Fibroblast of skin of left biceps (primary cell): ENCODE measurements around the gene SLIT3.

Source experiments
- DNase-seq, 2 experiments: peaks; one replicate each; pipeline ENCODE4 v3.0.0-alpha.2; 2013; ENCODE audit warnings: low read depth in 2 of 2

Gene SLIT3

DNA sequence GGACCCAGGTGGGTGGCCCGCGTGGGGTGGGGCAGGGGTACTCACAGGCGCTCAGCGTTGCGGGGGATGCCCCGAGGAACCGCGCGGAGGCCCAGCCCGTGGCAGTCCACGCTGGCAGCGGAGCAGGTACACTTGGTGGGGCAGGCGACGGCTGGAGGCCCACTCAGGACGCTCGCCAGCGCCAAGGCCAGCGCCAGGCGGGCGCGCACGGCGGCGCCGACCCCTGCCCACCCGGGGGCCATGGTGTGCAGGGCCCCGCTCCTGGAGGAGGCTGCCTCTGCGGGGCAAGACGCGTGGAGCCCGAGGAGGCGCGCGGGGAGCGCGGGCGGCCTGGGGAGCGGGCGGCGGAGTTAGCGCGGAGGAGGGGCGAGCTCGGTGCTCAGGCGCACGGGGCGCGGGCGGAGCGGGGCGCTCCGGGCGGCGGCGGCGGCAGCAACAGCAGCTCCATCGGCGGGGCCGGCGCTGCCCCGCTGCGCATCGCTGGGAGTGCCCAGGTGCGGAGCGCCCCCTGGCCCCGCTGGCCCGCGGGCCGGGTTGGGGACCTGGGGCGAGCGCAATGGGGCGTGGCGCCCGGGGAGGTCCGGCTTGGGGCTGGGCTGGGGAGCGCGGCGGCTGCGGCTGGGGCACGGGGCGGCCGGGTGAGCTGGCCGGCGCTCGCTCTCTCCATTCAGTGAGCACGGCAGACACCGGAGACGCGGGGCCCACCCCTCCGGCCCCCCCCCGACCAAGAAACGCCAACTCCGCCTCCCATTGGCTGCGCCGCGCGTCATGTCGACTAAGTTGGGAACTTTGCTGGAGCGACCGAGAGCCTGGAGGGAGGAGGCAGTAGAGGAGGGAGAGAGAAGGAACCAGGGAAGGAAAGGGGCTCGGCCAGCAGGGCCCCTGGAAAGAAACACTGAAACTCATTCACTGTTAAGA is at the start of gene SLIT3:
Gene SLIT3, minus strand, starts transcription at position 672 of the 918 bp plus-strand sequence. Its CDS starts 430 bp downstream, at position 242.
- peak; percentile 75 to 79 for DNase-seq

DNA sequence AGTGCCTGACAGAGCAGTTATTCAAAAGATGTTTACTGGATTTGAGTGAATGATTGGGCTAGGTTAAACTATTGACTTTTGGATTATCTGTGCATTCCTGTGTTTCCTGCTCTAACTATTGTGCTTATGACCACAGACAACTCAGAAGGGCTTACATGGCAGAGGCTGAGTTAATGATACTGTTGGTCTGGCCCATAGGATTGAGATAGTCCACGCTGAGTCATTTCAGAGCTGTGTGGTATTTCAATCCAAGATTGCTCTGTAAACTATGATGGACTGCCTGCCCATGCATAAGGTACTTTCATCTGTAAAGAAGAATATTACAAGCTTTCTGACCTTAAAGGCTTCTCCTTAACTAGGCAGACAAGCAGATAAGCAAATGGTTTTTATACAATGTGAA is 49.1 kb upstream of the SLIT3 start:
- DNase-seq: peak; percentile 29 to 42

DNA sequence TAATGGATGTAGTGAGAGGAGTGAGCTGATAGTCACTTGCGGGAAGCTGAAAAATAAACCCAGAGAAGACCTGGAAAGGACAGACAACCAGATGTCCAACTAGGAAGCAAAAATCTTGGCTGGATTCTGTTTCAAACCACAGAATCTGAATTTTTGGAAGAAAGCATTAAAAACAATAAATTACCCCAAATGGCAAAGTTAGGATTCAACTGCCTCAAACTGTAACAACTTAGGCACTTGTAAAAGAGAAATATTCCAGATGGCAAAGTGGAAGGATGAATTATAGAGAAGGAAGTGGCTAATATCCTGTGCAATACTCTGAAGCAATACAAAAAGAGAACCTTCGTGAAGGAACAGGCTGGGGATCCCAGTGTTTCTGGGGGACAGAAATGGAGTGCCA is 46.8 kb upstream of the SLIT3 start:
- peak; percentile 44 to 54 for DNase-seq

DNA sequence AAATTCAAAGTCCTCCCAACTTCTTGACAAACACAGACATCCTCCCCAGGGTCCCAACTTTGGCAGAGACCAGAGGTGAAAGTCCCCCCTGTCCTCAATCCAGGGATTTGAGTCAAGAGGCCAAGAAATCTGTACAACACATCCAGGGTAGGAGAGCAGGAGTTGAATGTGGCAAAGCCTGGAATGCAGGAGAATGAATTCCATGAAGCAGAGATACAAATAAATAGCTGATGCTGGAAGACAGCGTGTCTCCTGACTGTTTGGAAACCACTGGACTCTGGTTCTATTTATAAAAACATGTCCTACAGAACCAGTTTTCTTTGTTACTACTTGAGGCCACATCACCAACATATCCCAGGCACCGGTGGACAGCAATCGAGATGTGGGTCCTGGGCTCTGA is 43.7 kb upstream of the SLIT3 start:
- peak in 1 of 2 experiments; percentile 9 for DNase-seq

DNA sequence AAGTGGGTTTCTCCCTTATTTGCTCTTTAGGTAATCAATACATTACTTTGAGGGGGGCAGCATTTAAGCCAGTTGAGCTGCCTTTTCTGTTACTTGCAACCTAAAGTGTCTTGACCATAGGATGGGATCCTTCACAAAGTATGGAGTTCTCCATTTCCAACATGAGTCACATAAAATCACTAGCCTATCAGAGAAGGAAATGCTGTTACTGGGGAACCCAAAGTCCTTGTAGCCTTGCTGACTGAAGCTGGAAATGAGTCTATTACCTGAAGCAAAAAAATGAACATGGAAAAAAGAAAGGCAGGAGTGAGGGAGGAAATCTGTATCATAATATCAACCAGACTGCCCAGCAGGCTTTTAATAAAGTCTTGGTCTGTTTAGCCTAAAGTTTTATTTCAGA is 42.8 kb upstream of the SLIT3 start:
- no peak for DNase-seq

DNA sequence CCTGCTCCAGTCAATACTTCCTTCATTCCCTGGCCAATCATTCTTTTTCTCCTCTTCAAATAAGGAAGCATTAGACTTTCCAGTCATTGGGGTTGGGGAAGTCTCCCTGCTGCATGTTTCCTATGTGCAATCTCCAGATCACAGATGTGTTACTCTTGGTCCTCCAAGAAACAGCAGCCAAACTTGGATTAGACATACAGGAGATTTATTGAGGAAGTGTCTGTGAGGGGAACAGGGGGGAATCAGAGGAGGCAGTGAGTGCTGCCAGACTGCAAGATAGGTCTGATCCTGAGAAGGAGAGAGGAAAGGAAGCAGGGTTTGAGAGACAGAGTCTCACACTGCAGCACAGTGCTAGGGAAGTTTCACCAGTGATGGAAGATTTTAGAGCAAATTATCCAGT is 40.6 kb upstream of the SLIT3 start:
- DNase-seq: no peak

DNA sequence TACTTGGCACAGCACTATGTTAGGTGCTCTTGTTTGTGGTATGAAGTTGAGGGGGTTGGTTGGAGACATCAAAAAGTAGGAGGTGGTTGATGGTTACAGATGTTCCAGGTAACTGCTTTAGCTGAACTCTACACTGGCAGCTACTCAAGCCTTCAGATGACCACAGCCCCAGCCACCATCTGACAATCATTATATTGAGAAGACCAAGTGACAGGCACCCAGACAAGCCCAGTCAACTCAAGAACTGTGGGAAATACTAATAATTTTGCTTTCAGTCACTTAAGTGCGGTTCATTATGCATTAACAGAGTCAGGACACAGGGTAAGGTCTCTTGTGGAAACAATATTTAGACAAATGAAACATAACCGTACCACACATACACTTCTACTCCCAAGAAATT is 38.9 kb upstream of the SLIT3 start:
- DNase-seq: no peak

DNA sequence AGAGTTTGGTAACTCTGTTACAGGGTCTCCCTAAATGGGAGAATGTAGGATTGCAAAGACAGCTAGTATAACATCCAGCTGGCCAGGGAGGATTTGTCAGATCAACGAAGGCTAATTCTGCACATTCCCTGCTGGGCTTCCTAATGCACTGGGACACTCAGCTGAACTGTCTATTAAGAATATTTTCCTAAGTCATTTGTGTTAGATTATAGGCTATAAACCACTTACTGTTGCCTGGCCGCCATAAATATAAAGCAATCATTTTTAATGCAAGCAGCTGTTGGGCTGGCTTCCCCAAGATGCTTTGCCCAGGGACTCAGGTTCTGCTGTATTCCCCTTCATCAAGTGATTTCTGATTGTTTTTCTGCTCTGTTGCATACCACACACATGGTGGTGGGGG is 35.3 kb upstream of the SLIT3 start:
- DNase-seq: no peak

DNA sequence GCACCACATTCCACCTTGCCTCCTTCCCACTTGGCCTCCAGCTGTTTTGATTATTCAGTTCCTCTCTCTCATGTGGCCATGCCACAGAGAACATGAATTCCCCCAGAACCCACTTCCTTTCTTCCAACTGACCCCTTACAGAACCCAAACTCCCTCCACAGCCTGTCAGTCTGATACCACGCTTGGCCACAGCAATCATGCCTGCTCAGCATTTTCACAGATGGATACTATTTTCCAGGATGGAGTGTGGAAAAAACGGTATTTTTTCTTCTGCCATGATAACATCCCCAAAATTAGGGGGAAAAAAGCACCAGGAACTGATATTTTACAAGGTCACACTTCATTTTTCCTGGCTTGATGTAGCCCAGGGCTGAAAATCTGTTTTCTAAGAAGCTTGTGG is 34.9 kb upstream of the SLIT3 start:
- DNase-seq: no peak

DNA sequence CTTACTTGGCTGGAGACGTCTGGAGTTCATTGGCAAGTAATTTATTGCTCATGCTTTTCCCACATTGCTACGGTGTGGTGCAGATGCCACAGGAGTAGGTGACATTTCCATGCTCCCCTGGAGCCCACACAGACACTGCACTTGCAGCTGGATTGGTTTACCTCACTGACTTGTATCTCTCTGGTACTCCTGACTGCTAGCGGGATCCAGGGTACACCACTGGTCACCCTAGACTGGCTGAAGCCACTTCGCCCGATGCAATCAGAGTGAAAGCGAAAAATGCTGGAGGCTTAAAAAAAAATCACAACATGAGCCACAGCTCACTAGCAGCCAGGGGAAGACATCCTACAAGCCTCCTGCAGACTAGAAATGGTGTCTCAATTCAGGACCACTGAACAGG is 32.6 kb upstream of the SLIT3 start:
- DNase-seq: no peak

DNA sequence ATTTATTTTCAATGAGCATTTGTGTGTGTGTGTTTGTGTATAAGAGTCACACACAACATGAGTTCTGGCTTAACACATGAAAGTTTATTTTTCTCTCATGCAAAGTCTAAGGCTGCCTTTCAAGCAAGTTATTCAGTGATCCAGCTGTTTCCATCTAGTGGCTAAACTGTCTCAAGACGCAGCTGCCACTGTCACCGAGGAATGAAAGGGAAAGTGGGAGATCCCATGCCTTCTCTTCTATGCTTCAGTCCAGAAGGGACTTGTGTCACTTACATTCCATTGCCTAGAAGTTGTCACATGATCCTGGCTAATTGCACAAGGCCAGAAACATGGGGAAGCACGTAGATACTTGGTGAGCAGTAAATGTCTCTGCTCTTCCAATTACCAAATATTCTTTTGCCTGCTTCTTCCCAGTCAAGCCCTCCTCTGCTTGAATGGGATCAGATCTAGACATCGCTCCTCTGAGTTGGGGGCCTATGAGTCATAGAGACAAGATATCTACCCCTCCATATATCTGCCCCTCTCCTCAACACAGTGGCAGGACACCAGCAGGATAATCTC is 30.4 kb upstream of the SLIT3 start:
- no peak for DNase-seq

DNA sequence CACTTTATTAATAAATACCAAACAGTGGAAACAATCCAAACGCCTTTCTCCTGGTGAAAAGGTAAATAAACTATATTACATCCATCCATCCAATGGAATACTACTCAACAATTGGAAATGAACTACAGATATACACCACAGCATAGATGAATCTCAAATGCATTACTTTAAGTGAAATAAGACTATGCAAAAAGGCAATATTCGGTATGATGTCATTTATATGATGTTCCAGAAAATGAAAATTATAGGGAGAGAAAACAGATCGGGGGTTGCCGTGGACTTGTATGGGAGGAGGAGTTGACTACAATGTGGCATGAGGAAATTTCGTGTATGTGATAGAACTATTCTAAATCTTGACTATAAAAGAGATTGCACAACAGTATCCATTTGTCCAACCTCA is 27.5 kb upstream of the SLIT3 start:
- DNase-seq: no peak

DNA sequence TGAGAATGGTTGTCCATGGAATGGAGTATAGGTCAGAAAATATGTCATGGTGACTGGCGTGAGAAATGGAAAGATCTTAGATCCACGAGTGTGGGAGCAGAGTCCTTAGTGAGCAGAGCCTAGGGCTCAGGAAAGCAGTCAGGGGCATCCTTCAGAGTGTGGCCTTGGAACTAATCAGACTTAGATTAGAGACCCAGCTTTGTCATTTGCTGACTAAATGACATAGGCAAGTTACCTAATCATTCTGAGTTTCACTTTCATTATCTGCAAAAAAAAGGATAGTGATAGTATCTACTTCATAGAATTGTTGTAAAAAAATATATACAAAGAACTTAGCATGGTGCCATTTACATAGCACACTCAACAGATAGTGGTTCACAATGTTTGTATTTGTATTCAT is 24.3 kb upstream of the SLIT3 start:
- no peak for DNase-seq

DNA sequence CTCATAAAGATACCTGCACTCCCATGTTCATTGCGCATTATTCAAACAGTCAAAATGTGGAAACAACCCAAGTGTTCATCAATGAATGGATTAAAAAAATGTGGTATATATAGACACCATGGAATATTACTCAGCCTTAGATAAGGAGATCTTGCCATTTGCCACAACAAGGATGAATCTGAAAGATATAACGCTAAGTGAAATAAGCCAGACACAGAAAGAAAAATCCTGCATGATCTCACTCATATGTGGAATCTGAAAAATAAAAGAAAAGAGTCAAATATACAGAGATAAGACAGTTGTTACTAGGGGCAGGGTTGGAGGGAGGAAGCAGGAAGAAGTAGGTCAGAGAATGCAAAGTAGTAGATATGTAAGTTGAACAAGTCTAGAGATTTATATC is 17.6 kb upstream of the SLIT3 start:
- DNase-seq: no peak

DNA sequence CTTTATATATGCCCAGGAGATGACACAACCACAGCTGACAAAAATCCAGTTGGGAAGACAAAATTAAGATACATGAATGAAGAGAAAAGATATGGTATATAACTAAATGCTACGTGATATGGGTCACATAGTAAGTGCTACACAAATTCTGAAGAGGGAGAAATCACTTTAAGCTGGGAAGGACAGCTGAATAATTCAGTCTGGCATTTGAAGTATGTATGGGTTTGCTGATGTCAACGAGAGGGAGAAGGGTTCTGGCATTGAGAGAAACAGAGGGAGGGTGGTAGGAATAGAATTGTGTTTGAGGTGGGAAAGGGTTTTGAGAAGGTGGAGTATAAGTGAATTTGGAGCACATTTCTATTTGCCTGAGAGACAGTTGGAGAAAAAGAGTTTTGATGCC is 6.7 kb upstream of the SLIT3 start:
- no peak for DNase-seq

DNA sequence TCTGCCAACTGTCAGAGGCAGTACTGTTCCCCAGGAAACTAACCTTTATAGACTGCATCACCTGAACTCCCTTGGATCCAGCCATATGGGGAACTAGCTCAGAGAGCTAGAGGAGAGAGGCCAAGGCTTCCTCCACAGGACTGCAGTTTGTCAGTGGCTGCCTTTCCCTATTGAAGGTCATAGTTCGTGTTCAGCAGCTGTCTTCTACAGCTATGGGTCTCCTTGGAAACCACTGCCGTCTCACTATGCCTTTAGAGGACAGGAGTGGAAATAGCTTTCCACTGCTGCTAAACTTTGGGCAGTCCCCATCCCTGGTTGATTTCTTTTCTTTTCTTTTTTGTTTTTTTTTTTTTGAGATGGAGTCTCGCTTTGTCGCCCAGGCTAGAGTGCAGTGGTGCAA is 4.4 kb upstream of the SLIT3 start:
- DNase-seq: no peak

DNA sequence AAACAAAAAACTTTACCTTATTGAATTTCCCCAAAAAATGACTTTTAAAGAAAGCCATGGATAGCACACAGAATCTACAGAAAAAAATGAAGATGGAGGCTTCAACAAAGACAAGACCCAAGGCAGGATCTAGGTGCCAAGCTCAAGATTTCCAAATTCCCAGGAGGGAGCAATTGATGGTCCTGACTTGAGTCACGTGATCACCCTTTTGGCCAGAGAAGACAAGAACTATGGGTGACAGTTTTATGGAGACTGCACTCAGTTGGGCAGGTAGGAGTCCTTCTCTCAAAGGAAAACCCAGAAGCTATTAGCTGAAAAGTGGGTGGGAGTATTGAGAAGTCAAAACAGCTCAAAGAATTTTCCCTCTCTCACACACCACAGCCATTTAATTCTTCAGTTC is 3.2 kb upstream of the SLIT3 start:
- DNase-seq: no peak

DNA sequence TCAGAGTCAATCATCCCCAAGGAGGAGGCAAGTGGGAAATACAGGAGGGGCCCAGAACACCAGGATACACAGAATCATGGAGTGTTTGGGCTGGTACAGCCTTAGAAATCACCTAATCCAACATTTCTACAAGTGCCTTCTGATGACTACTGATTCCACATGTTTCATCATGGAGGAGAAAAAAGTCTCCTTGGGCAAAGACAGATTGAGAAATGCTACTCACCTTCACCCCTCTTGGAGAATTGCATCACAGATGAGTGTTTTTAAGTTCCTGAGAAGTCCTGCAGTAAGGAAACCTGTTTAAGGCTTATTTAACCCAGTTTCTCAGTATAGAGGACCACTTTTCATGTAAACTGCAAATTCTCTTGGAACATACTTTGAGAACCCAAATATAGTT is 2.2 kb upstream of the SLIT3 start:
- DNase-seq: no peak

DNA sequence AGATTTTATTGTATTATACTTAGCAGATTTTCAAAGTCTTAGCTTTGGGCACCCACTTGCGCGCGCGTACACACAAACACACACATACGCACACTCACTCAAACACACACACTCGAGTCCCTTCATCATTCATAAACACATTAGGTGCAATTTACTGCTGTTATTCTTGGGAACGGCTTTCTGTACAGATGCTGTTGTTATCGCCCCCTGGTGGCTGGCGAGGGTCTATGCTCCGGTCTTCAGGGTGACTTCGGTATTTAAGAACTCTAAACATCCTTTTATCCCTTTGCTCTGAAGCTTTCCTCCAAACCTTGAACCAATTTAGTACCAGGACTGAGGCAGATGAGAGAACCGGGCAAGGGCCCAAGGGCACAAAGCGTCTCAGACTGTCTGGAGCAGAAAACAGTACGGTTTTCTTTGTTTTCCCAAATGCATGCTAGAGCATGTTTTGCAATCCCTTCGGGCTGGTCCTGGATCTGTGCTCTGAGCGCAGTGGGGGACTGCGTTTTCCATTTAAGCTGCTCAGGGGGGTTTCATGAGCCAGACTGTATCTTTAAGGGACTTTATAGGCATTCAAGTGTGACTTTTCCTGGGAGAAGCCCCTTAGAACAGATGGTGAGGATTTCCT is 1.7 kb upstream of the SLIT3 start:
- DNase-seq: peak in 1 of 2 experiments; percentile 65

DNA sequence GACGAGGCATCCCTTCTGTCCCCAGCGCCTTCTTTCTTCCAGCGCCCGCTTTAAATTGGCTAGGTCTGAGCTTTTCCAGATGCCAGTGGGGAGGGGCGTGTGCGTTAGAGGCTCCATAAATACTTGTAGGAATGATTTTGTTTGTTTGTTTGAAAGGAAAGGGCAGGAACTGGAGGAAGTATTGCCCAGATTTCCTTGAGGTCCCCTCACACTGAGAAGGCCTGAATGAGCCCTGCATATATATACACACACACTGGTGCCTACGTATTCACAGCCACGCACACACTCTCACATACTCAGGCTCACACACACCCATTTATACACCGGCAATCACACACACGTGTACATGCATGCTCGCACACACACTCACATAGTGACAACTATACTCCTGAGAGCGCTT is 1.0 kb upstream of the SLIT3 start:
- no peak for DNase-seq

DNA sequence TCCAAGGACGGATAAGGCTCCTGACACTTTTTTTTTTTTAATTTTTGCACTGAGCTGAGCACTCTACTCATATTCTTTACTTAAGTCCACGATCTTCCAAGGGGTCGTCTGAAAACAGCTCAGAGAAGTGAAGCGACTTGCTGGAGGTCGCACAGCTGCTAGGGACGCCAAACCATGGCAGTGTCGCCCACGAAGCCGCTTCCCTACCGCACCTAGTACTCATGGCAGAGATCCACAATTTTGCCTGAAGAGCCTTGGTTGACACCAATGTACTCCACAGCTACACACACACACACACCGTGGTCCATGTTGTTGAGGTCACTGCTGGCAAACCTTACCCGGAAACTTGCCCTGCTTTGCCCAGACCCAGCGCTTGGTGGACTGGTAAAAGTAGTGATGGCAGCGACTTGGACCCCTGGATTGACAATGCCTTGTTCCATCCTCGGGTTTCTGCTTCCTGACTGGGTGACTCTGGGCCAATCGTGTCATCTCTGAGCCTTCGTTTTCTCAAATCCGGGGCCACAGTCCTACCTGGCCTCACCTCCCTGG is 521 bp upstream of the SLIT3 start:
- no peak for DNase-seq

DNA sequence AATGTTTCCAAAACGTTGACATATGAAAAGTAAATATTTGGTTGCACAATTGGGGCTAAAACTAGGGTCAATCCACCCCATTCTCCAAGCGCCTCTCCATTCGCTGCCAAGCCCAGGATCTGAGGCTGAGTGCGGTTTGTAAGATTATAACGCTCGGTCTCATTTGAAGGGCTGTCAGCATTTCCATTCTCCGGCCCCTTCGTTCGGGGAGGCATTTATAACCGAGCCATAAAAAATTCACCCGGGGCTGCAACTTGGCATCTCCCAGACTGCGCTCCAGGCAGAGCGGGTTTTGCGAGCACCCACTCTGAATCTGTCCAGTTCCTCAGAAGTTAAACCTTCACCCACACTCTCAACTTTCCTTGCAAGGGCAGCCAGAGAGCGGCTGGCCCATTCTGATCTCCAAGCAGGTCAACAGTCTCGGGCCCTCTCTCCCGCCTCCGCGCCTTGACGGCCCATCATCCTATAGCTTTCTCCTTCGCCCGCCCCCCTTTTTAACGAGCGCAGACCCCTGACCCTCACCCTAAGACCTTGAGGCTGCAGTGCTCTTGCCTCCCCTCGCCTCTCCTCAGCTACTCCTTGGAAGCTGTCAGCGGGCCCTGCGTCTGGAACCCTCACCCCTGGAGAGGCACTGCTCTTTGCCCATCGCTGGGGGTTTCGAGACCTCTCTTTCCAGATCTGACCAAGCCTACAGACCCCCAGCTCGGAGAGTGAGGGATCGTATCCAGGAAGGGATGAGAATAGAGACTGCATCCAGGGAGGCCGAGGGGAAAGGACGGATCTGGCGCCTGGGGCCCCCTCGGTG is 1.1 kb downstream of the SLIT3 start:
- no peak for DNase-seq
